Tibial artery (tissue), 4 donors: ENCODE results near the gene GALNT17.

ENCODE experiments used
- DNase-seq, 2 donors: peaks; one replicate each; pipeline ENCODE4 v3.0.0-alpha.2; 2019
- H3K27ac ChIP-seq, 2 donors: fragments of 200-600 bp; sonication (generic) in 1 of 2; 1 replicate in 1 of 2; 2 replicates in 1 of 2; pipeline ENCODE4 v1.5.1; 2018 to 2019; ENCODE audit warnings: mild to moderate bottlenecking in 1 of 2
- H3K27me3 ChIP-seq, 2 donors: fragments of 200-600 bp; sonication (generic) in 1 of 2; one replicate each; pipeline versions ENCODE4 v1.5.1 to v1.6.0; 2016 to 2019
- H3K36me3 ChIP-seq, 3 donors: fragments of 200-600 bp; sonication (generic) in 2 of 3; one replicate each; pipeline ENCODE4 v1.5.1; 2016 to 2019; ENCODE audit warnings: mild to moderate bottlenecking in 2 of 3
- H3K4me1 ChIP-seq, 4 donors: fragments of 200-600 bp; sonication (generic) in 2 of 4; 1 replicate in 3 of 4; 2 replicates in 1 of 4; pipeline ENCODE4 v1.5.1; 2016 to 2019
- H3K4me3 ChIP-seq, 2 donors: fragments of 200-600 bp; sonication (generic) in 1 of 2; 1 replicate in 1 of 2; 2 replicates in 1 of 2; pipeline ENCODE4 v1.5.1; 2018 to 2019; ENCODE audit warnings: mild to moderate bottlenecking in 2 of 2
- H3K9me3 ChIP-seq, 3 donors: fragments of 200-600 bp; sonication (generic) in 1 of 3; one replicate each; pipeline ENCODE4 v1.5.1; 2016 to 2019
- CTCF ChIP-seq, 2 experiments: fragments of 200-600 bp in 1 of 2; fragments of 450-650 bp in 1 of 2; IDR thresholded peaks; one replicate each; pipeline ENCODE4 v1.5.1; 2017 to 2019; ENCODE audit warnings: antibody characterized with exemption in 2 of 2, mild to moderate bottlenecking in 1 of 2, moderate library complexity in 1 of 2
- intact Hi-C: fragments of 100-400 bp; cut with DNase I; formaldehyde crosslinking; loops from one replicate; pipeline ENCODE4 v1.15.0; 2023; ENCODE audit warnings: low total_unique reads

Gene GALNT17

GRCh38 chr7:71229699-71230098, 97.8 kb downstream of the GALNT17 start:
- no peak for TF ChIP-seq CTCF (IDR thresholded peaks at IDR 0.05)
- intact Hi-C loops, result loop anchor here (10.0 kb wide), 1 partner anchor 505 kb away; no protein-coding TSS in a partner anchor
- H3K27ac ChIP-seq, result peak overlapping the region; percentile 33 to 45
- H3K9me3 ChIP-seq, result no peaks in the 10 kb centered on the region
- peaks cover 0 to 22% (median 8%) of the 10 kb centered on the region in 4 donors for H3K4me1 ChIP-seq
- no peaks in the 10 kb centered on the region for H3K27me3 ChIP-seq
- DNase-seq, result no peak
- H3K4me3 ChIP-seq, result no peak overlapping the region
- H3K36me3 ChIP-seq, result no peaks in the 10 kb centered on the region

GRCh38 chr7:71235253-71235652, 103.3 kb downstream of the GALNT17 start:
- no peaks in the 10 kb centered on the region for H3K27me3 ChIP-seq
- H3K4me3 ChIP-seq, result no peak overlapping the region
- no peaks in the 10 kb centered on the region for H3K36me3 ChIP-seq
- no peak overlapping the region for H3K27ac ChIP-seq
- DNase-seq, result no peak
- no peak for TF ChIP-seq CTCF (IDR thresholded peaks at IDR 0.05)
- no peaks in the 10 kb centered on the region for H3K9me3 ChIP-seq
- H3K4me1 ChIP-seq, result peaks cover 0 to 50% (median 33%) of the 10 kb centered on the region in 4 donors
- intact Hi-C loops, result loop anchor here (10.0 kb wide), 1 partner anchor 500 kb away; no protein-coding TSS in a partner anchor

- Histone ChIP-seq H3K4me3 (no peak overlapping the region), H3K36me3 (no peaks in the 10 kb centered on the region), H3K9me3 (no peaks in the 10 kb centered on the region), H3K27ac (peak overlapping the region; percentile 83 to 87), H3K27me3 (no peaks in the 10 kb centered on the region), H3K4me1 (peaks cover 0 to 59% (median 34%) of the 10 kb centered on the region in 4 donors)
- intact Hi-C loops, result loop anchor here (10.0 kb wide), 1 partner anchor 498 kb away; no protein-coding TSS in a partner anchor
- no peak for TF ChIP-seq CTCF (IDR thresholded peaks at IDR 0.05)
- DNase-seq, result no peak
These were observed 104.5 kb downstream of the GALNT17 start for GRCh38 chr7:71236230-71237105.

GRCh38 chr7:71237945-71238344, 106.0 kb downstream of the GALNT17 start:
- no peak overlapping the region for H3K4me3 ChIP-seq
- H3K36me3 ChIP-seq, result no peaks in the 10 kb centered on the region
- intact Hi-C loops, result loop anchor here (10.0 kb wide), 1 partner anchor 497 kb away; no protein-coding TSS in a partner anchor
- no peaks in the 10 kb centered on the region for H3K27me3 ChIP-seq
- H3K4me1 ChIP-seq, result peaks cover 0 to 68% (median 34%) of the 10 kb centered on the region in 4 donors
- peak; percentile 34 to 78 for DNase-seq
- no peaks in the 10 kb centered on the region for H3K9me3 ChIP-seq
- peak overlapping the region; percentile 83 to 87 for H3K27ac ChIP-seq
- TF ChIP-seq CTCF (IDR thresholded peaks at IDR 0.05), result peak; percentile 26 to 56

GRCh38 chr7:71238581-71239295, 106.8 kb downstream of the GALNT17 start:
- Histone ChIP-seq H3K4me3 (no peak overlapping the region), H3K27me3 (no peaks in the 10 kb centered on the region), H3K36me3 (no peaks in the 10 kb centered on the region), H3K27ac (peak overlapping the region; percentile 83 to 87), H3K4me1 (peaks cover 0 to 76% (median 35%) of the 10 kb centered on the region in 4 donors), H3K9me3 (no peaks in the 10 kb centered on the region)
- intact Hi-C loops, result loop anchor here (10.0 kb wide), 1 partner anchor 496 kb away; no protein-coding TSS in a partner anchor
- TF ChIP-seq CTCF (IDR thresholded peaks at IDR 0.05), result no peak
- no peak for DNase-seq
